Gastrocnemius medialis (tissue), 4 donors: ENCODE results near the gene CHN2. TPM values are rescaled to one million over a fixed set of nuclear protein-coding genes. Genes with fewer than 3 reads are reported as not detected.

Experiments
- ATAC-seq, 2 donors: fragments of 150-250 bp; one replicate each; pipeline ENCODE4 v1.9.1; 2016
- DNase-seq, 2 donors: peaks; one replicate each; pipeline ENCODE4 v3.0.0-alpha.2; 2019
- H3K27ac ChIP-seq, 4 donors: fragments of 200-600 bp; sonication (generic); 1 replicate in 1 of 4; 2 replicates in 3 of 4; pipeline ENCODE4 v1.5.1; 2016 to 2018; ENCODE audit warnings: mild to moderate bottlenecking in 2 of 4, moderate library complexity in 1 of 4
- H3K27me3 ChIP-seq, 3 donors: fragments of 200-600 bp; sonication (generic) in 2 of 3; 1 replicate in 1 of 3; 2 replicates in 2 of 3; pipeline versions ENCODE4 v1.5.1 to v1.6.0; 2016 to 2019; ENCODE audit warnings: mild to moderate bottlenecking in 1 of 3, moderate library complexity in 1 of 3
- H3K36me3 ChIP-seq, 2 donors: fragments of 200-600 bp; sonication (generic) in 1 of 2; one replicate each; pipeline ENCODE4 v1.5.1; 2017 to 2018
- H3K4me1 ChIP-seq, 2 donors: fragments of 200-600 bp; sonication (generic) in 1 of 2; one replicate each; pipeline ENCODE4 v1.5.1; 2016 to 2017; ENCODE audit warnings: mild to moderate bottlenecking in 2 of 2
- H3K4me3 ChIP-seq, 4 donors: fragments of 200-600 bp; sonication (generic) in 3 of 4; 1 replicate in 1 of 4; 2 replicates in 3 of 4; pipeline ENCODE4 v1.5.1; 2016 to 2019; ENCODE audit warnings: mild to moderate bottlenecking in 2 of 4
- H3K9me3 ChIP-seq, 3 donors: fragments of 200-600 bp; sonication (generic) in 2 of 3; 1 replicate in 1 of 3; 2 replicates in 2 of 3; pipeline ENCODE4 v1.5.1; 2016 to 2019
- CTCF ChIP-seq, 5 experiments: fragments of 450-650 bp in 3 of 5; fragments of 200-600 bp in 2 of 5; sonication (generic) in 2 of 5; IDR thresholded peaks in 4 of 5; conservative IDR thresholded peaks in 1 of 5; 1 replicate in 4 of 5; 2 replicates in 1 of 5; pipeline ENCODE4 v1.5.1; 2016 to 2019; ENCODE audit warnings: antibody characterized with exemption in 5 of 5, mild to moderate bottlenecking in 3 of 5, moderate library complexity in 3 of 5
- POLR2A ChIP-seq, 2 donors: fragments of 450-650 bp; IDR thresholded peaks; one replicate each; pipeline ENCODE4 v1.6.1; 2017; ENCODE audit warnings: antibody characterized with exemption in 2 of 2, mild to moderate bottlenecking in 2 of 2, moderate library complexity in 2 of 2
- in situ Hi-C, 4 donors: fragments of 200-750 bp; cut with MboI; loops; one replicate each; pipeline versions ENCODE4 v1.15.0 to v1.8.0; 2017; ENCODE audit warnings: low sequenced_read_pairs in 4 of 4
- intact Hi-C: fragments of 100-400 bp; cut with DNase I; formaldehyde crosslinking; loops from one replicate; pipeline ENCODE4 v1.15.1; 2023; ENCODE audit warnings: low total_unique reads
- total RNA-seq, 4 donors: library from RNA; depleted of rRNA; stranded (reverse); fragments of >200 nt; gene quantifications; one replicate each; pipeline versions ENCODE4 v1.1.0 to v1.2.3, GENCODE V29; 2016

The CHN2 gene
- total RNA-seq, 4 donors from 2014 or later = 5.9 to 11.3 (median 8.2) TPM

DNA sequence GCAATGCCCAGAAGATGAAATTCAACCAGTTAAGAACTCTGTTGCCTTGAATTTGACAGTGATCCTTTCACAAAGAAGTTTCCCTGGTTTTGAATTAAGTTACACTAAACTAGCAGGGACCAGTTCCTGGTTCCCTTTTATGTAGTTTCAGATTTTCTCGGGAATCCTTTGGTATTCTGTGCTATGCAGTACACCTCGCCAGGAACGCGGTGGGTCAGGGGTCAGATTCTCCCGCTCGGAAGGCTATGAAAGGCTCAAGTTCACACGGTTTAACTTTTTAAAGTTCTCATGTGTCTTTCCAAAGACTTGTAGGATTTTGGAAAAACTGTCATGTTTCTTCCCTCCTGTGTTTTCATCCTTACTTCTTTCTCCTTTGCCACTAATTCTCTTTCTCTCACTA, 264.4 kb downstream of the CHN2 start:
- H3K36me3 ChIP-seq = no peaks in the 10 kb centered on the region
- ATAC-seq (no peak), DNase-seq (no peak)
- H3K27me3 ChIP-seq = no peaks in the 10 kb centered on the region
- TF ChIP-seq POLR2A (IDR thresholded peaks at IDR 0.05) = no peak
- TF ChIP-seq CTCF (IDR thresholded peaks at IDR 0.05 in 4 of 5, conservative IDR thresholded peaks at IDR 0.05 in 1 of 5) = no peak
- no peak overlapping the region for H3K4me3 ChIP-seq
- no peaks in the 10 kb centered on the region for H3K4me1 ChIP-seq
- H3K9me3 ChIP-seq = no peaks in the 10 kb centered on the region
- intact Hi-C loops (no loop called here), in situ Hi-C loops (no loop called here)
- no peak overlapping the region for H3K27ac ChIP-seq

- ATAC-seq = no peak
- intact Hi-C loops = no loop called here
- TF ChIP-seq CTCF (IDR thresholded peaks at IDR 0.05 in 4 of 5, conservative IDR thresholded peaks at IDR 0.05 in 1 of 5) (no peak), POLR2A (IDR thresholded peaks at IDR 0.05) (no peak)
- H3K27me3 ChIP-seq = no peaks in the 10 kb centered on the region
- no peaks in the 10 kb centered on the region for H3K36me3 ChIP-seq
- no peak for DNase-seq
- no peak overlapping the region for H3K4me3 ChIP-seq
- no peak overlapping the region for H3K27ac ChIP-seq
- in situ Hi-C loops = no loop called here
- no peaks in the 10 kb centered on the region for H3K9me3 ChIP-seq
- H3K4me1 ChIP-seq = no peaks in the 10 kb centered on the region
Measured at GRCh38 chr7:29459589-29459988, 265.0 kb downstream of the CHN2 start.

DNA sequence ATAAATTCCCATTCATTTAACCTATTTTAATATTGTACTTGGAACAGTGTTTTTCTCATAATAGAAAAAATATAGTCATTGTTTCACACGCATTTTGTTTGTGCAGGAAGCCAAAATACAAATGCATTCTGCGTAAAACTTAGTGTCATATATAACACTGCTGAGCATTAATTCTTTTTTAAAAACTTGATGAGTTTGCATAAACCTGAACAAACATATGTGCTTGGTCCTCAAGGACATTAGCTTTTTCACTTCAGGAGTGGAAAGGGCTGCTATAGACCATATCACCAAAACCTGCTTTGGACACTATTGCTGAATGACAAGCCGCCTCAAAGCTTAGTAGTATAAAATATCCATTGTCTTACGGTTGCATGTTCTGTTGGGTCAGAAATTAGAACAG, 267.4 kb downstream of the CHN2 start:
- no peaks in the 10 kb centered on the region for H3K9me3 ChIP-seq

DNA sequence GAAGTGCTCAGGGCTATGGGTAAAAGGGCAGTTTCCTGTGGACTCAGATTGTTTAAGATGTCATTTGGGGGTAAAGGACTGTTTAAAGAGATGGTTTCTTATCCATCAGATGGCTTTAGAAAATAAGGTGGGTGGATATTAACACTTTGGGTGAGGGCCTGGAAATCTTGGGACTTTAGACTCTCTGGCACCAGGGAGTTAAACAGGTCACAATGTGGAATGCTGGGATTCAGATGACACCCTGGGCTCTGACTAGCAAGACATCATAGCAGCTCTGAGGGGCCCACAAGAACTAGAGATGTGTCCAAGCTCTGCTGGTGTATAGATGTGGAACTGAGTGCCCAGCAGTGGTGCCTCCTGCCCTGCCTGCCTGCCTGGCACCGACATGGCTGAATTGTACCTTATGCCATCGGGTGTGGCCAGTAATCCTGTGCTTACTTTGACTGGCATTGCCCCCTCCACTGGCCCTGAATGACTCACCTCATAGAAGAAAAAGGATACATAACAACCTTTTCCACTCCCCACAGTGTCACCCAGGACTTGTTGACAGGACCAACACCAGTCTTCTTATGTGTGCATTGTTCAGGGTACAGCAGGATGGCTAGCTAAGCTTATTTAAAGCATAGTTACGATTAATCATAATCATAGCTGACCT, 269.1 kb downstream of the CHN2 start:
- in situ Hi-C loops = no loop called here
- no peaks in the 10 kb centered on the region for H3K9me3 ChIP-seq
- H3K4me1 ChIP-seq = no peaks in the 10 kb centered on the region
- ATAC-seq (no peak), DNase-seq (no peak)
- H3K36me3 ChIP-seq = no peaks in the 10 kb centered on the region
- intact Hi-C loops = no loop called here
- no peak overlapping the region for H3K4me3 ChIP-seq
- no peak overlapping the region for H3K27ac ChIP-seq
- TF ChIP-seq CTCF (IDR thresholded peaks at IDR 0.05 in 4 of 5, conservative IDR thresholded peaks at IDR 0.05 in 1 of 5) = no peak
- no peak for TF ChIP-seq POLR2A (IDR thresholded peaks at IDR 0.05)
- H3K27me3 ChIP-seq = no peaks in the 10 kb centered on the region

More for the DNA sequence above, 267.4 kb downstream of the CHN2 start:
- H3K4me3 ChIP-seq = no peak overlapping the region
- in situ Hi-C loops (no loop called here), intact Hi-C loops (no loop called here)
- no peak overlapping the region for H3K27ac ChIP-seq
- DNase-seq = no peak
- no peaks in the 10 kb centered on the region for H3K36me3 ChIP-seq
- ATAC-seq = no peak
- TF ChIP-seq POLR2A (IDR thresholded peaks at IDR 0.05) = no peak
- TF ChIP-seq CTCF (IDR thresholded peaks at IDR 0.05 in 4 of 5, conservative IDR thresholded peaks at IDR 0.05 in 1 of 5) = no peak
- H3K4me1 ChIP-seq = no peaks in the 10 kb centered on the region
- no peaks in the 10 kb centered on the region for H3K27me3 ChIP-seq

GRCh38 chr7:29464753-29465152, 270.2 kb downstream of the CHN2 start:
- Histone ChIP-seq H3K27ac (no peak overlapping the region), H3K36me3 (no peaks in the 10 kb centered on the region), H3K9me3 (no peaks in the 10 kb centered on the region), H3K27me3 (no peaks in the 10 kb centered on the region), H3K4me1 (no peaks in the 10 kb centered on the region), H3K4me3 (no peak overlapping the region)
- ATAC-seq (no peak), DNase-seq (no peak)
- TF ChIP-seq CTCF (IDR thresholded peaks at IDR 0.05 in 4 of 5, conservative IDR thresholded peaks at IDR 0.05 in 1 of 5) (no peak), POLR2A (IDR thresholded peaks at IDR 0.05) (no peak)
- intact Hi-C loops = no loop called here
- in situ Hi-C loops = no loop called here
